Esophagus squamous epithelium (tissue), 4 donors: ENCODE data around the gene TRIM71.

Source experiments
- POLR2A ChIP-seq, 4 donors: fragments of 450-650 bp; IDR thresholded peaks; one replicate each; pipeline ENCODE4 v1.6.1; 2017; ENCODE audit warnings: antibody characterized with exemption in 4 of 4, mild to moderate bottlenecking in 4 of 4, moderate library complexity in 3 of 4
- TF ChIP-seq, protein P1 (sequence below), 6 experiments: fragments of 450-650 bp in 4 of 6; fragments of 200-600 bp in 2 of 6; sonication (generic) in 2 of 6; IDR thresholded peaks; one replicate each; pipeline ENCODE4 v1.5.1; 2016 to 2019; ENCODE audit warnings: antibody characterized with exemption in 6 of 6, mild to moderate bottlenecking in 4 of 6, moderate library complexity in 4 of 6

DNA sequence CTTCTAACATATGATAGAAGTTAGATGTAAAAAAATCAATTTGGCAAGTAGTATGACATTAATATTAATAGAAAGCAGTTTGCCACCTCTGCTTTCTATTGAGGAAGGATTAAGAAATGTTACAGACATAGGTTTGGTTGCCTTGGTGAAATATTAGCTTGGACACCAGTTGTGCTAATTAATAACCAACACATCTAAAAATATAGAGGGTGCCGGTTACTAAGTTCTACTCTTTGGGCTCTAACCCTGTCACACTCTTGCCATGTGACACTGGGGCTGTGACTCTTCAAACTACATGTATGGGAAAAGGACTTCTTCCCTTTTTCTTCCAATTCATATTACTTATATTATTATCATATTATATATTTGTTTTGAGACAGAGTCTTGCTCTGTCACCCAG is 64.4 kb downstream of the TRIM71 start:
- TF ChIP-seq, protein P1, sequence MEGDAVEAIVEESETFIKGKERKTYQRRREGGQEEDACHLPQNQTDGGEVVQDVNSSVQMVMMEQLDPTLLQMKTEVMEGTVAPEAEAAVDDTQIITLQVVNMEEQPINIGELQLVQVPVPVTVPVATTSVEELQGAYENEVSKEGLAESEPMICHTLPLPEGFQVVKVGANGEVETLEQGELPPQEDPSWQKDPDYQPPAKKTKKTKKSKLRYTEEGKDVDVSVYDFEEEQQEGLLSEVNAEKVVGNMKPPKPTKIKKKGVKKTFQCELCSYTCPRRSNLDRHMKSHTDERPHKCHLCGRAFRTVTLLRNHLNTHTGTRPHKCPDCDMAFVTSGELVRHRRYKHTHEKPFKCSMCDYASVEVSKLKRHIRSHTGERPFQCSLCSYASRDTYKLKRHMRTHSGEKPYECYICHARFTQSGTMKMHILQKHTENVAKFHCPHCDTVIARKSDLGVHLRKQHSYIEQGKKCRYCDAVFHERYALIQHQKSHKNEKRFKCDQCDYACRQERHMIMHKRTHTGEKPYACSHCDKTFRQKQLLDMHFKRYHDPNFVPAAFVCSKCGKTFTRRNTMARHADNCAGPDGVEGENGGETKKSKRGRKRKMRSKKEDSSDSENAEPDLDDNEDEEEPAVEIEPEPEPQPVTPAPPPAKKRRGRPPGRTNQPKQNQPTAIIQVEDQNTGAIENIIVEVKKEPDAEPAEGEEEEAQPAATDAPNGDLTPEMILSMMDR (IDR thresholded peaks at IDR 0.05) = no peak
- TF ChIP-seq POLR2A (IDR thresholded peaks at IDR 0.05) = no peak
